ENCODE data around the gene PKD1L1.

DNA sequence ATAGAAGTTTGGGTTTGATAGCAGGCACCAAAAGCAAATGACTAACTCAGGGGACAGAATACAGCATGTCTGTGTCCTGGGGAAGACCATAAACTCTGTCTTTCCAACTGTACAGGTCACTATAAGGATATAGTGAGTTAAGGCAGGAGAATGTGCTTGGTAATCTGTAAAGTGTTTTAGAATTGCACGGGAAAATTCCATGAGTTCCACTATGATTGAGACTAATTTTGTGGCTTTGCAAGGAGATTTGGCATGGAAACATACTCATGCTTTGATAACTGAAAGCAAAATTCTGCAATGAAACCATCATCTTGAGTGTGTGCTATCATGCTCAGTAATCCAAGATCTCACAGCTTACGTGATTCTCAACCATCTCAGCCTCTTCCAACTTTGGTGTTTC lies 152.6 kb downstream of the PKD1L1 start:
- TF ChIP-seq, protein P1, sequence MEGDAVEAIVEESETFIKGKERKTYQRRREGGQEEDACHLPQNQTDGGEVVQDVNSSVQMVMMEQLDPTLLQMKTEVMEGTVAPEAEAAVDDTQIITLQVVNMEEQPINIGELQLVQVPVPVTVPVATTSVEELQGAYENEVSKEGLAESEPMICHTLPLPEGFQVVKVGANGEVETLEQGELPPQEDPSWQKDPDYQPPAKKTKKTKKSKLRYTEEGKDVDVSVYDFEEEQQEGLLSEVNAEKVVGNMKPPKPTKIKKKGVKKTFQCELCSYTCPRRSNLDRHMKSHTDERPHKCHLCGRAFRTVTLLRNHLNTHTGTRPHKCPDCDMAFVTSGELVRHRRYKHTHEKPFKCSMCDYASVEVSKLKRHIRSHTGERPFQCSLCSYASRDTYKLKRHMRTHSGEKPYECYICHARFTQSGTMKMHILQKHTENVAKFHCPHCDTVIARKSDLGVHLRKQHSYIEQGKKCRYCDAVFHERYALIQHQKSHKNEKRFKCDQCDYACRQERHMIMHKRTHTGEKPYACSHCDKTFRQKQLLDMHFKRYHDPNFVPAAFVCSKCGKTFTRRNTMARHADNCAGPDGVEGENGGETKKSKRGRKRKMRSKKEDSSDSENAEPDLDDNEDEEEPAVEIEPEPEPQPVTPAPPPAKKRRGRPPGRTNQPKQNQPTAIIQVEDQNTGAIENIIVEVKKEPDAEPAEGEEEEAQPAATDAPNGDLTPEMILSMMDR (IDR thresholded peaks at IDR 0.05): no peak
- no peak for TF ChIP-seq POLR2A (IDR thresholded peaks at IDR 0.05)
- TF ChIP-seq EP300 (IDR thresholded peaks at IDR 0.05): no peak

Measured in gastroesophageal sphincter (tissue), 3 donors.